ENCODE data around the gene GPR176.
A peak's percentile ranks its signal among the peaks of the same experiment; 100 is the strongest.
"Not testable (repeated sequence)": the region's sequence is repeated elsewhere in the genome, so short reads cannot be mapped to it uniquely, and the experiment has no call there.

Gene GPR176

DNA sequence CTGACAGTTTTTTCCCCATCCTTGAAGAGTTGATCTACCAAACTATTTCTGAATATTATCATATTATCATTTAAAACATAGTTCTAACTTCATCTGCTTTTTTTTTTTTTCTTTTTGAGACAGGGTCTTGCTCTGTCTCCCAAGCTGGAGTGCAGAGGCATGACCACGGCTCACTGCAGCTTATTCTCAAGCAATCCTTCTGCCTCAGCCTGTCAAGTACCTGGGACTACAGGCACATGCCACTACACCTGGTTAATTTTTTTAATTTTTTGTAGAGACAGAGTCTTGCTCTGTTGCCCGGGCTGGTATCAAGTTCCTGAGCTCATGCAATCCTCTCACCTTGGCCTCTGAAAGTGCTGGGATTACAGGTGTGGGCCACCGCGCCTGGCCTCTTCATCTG, 15.2 kb upstream of the GPR176 start:
- DNase-seq: no peak

DNA sequence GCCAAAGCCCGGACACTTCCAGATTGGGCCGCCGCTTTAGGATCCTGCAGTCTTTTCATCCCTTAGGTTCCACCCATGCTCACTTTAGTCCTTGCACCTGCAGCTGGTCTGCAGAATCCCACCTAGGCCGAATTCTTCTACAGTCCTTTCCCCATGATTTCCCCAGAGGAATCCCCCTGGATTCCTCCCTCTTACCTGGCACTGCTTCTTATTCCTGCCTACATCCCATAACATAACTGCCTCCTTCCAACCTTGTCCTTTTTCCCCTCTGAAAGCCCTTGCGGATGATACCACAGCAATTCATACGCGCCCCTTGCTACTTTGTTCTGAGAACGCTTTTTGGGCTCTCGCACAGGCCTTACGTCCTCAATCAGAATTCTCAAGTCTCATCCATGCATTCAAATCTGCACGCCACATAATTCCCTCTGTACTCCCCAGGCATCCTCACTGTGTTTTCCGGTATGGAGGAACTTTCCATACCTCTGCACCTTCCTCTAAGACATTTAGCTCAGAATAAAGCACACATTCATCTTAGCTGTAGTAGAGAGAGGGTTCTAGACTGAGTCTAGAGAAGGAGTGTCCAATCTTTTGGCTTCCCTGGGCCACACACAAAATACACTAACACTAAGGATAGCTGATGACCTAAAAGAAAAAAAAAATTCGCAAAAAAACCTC, 14.5 kb upstream of the GPR176 start:
- no peak for DNase-seq

DNA sequence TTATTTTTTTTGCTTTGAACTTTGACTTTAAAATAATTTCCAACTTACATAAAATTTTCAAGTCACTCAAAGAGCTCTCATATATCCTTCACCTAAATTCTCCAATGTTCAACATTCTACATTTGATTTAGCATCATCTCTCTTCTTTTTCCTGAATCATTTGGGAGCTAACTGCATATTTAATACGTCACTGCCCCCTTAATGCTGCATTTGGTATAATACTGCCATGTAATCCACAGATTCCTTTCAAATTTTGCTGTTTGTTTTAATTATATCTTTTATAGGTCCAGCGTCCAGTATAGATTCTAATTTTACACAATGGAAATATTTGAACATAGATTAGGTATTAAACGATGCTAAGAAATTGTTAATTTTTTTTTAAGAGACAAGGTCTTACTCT, 11.5 kb upstream of the GPR176 start:
- DNase-seq: no peak

DNA sequence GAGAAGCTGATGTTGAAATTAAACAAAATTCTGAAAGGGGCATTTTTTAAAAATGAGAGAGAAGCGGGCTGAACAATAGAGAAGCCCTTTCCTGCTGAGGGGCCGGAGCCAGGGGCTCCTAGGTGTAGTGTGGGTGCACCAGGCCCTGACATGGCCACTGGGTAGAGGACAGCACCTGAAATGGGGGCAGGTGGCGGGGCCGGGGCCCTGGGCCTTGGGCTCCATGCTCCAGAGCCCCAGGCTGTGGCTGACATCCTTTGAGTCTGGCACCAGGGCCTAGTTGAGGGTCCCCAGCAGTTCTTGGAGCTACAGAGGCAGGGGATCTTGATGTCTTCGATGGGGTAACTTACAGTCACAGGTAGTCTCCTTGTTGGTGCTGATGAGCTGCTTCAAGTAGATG, 6.5 kb upstream of the GPR176 start:
- DNase-seq: no peak

- DNase-seq: no peak
These were observed 5.2 kb upstream of the GPR176 start for GRCh38 chr15:39925112-39925842.

GRCh38 chr15:39924437-39924836, 4.4 kb upstream of the GPR176 start:
- no peak for DNase-seq

DNA sequence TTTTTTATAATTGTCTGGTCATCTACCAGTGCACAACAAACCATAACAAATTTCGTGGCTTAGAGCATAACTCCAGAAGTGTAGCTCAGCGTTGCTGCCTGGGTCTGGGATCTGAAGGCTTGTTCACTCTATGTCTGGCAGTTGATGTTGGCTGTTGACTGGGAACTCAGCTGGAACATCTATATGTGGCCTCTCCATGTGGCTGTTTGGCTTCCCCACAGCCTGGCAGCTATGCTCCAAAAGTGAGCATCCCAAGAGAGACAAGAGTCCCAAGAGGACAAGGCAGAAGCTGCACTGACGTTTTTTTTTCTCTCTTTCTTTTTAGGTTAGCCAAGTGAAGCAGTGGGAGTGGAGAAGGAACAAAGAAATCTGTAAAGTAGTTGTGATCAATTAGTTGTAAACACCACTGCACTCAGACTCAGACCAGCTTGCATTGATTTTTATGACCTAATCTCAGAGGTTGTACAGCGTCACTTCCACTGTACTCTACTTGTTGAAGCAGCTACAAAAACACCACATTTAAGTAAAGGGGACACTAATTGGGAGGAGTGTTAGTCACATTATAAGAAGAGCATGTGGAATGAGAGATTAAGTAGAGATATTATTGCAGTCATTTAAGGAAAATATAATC, 2.5 kb upstream of the GPR176 start:
- no peak for DNase-seq

- no peak for DNase-seq
These were observed 1.2 kb upstream of the GPR176 start for GRCh38 chr15:39921274-39921638.

GRCh38 chr15:39920510-39921273, 626 bp upstream of the GPR176 start:
- peak; percentile 56 to 71 (median 61) for DNase-seq

GRCh38 chr15:39919411-39919747, 687 bp downstream of the GPR176 start:
- no peak for DNase-seq

DNA sequence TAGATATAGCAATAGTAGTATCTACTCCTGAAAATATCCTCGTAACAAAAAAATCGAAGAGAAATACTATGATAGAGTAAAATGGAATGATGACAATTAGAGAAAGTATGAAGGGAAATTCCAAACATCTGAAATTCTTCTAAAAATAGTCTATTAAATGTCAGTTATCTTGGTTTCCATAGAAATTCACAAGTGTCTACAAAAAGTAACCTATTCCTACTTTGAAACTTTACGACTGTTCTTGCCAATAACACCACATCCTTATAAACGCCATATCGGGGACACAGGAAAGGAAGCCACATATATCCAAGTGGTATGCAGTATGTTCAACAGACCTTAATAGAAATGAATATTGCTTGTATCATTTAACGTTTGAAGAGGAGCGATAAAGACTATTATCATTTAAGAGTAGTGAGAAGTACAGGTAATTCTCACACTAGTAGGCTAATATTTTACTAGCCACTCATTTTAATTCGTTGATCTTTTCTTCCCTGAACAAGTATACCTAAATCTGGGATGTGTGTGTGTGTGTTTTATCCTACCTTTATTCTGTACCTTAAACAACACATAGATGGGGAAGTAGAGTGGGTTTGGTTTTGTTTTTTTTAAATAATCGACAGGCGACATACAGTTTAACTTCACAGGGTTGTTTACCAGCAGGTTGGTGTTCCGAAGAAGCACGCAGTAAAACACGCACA, 1.2 kb downstream of the GPR176 start:
- no peak for DNase-seq

GRCh38 chr15:39914977-39915376, 5.1 kb downstream of the GPR176 start:
- no peak for DNase-seq

DNA sequence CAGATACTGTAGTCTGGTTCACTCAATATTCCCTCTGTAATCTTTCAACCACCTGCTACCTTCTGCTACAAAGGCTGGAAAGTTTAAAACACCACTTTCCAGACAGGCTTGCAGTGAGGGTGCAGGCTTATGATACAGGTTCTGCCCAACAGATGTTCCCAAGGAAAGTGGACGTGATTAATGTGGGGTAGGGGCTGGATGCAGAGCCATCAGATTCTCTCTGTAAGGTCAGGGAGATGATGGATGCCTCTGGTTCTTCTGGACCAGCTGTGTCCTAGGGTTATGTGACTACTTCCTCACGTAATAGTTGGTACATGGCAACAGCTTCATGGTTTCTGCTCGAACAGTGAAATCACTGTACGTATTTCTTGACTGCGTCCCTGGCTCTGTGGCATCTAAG, 11.1 kb downstream of the GPR176 start:
- DNase-seq: no peak

- no peak for DNase-seq
These were observed 11.9 kb downstream of the GPR176 start for GRCh38 chr15:39908186-39908585.

- DNase-seq: no peak
These were observed 12.8 kb downstream of the GPR176 start for GRCh38 chr15:39907216-39907615.

- no peak for DNase-seq
These were observed 16.0 kb downstream of the GPR176 start for GRCh38 chr15:39904115-39904514.

GRCh38 chr15:39898317-39898716, 21.7 kb downstream of the GPR176 start:
- DNase-seq: no peak

DNA sequence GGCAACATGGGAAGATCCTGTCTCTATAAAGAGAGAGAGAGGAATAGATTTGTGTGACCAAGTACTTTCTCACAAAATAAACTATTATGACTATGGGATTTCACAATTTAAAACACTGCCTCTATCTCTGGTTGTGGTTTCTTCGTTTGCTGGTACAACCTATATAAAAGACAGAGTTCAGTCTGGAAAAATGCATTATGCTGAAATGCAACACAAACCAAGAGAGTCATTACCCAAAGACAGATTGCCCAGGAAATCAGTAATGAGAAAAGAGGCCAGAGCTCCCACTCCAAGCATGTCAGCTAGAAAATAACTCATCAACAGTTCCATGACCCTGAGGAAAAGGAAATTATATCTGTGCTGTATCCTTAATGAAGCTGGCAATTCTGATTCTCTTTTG, 23.2 kb downstream of the GPR176 start:
- DNase-seq: no peak

DNA sequence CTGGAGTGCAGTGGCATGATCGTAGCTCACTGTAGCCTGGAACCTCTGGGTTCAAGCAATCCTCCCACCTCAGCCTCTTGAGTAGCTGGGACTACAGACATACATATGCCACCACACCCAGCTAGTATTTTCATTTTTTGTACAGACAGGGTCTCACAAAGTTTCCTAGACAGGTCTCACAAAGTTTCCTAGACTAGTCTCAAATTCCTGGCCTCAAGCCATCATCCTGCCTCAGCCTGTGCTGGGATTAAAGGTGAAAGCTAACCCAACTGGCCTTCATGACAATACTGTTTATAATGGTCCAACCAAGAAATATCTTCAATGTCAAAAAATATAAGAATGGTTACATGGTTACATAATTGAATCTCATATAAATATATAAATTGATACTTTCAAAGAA, 24.0 kb downstream of the GPR176 start:
- DNase-seq: no peak

DNA sequence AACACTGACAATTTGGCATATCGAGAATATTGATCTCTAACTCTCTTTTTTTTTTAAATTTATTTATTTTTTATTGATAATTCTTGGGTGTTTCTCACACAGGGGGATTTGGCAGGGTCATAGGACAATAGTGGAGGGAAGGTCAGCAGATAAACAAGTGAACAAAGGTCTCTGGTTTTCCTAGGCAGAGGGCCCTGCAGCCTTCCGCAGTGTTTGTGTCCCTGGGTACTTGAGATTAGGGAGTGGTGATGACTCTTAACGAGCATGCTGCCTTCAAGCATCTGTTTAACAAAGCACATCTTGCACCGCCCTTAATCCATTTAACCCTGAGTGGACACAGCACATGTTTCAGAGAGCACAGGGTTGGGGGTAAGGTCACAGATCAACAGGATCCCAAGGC, 27.0 kb downstream of the GPR176 start:
- not testable (repeated sequence) for DNase-seq

DNA sequence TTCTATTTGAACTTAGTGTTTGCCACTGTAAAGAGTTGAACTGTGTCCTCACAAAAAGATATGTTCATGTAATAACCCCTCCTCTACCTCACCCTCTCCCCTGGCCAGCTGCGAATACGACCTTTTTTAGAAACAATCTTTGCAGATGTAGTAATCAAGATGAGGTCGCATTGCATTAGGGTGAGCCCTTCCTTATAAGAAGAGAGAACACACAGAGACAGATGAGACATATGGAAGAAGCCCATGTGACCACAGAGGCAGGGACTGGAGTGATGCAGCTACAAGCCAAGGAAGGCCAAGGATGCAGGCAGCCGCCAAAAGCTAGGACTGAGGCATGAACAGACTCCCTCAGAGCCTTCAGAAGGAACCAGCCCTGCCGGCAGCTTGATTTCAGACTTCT, 27.6 kb downstream of the GPR176 start:
- no peak for DNase-seq

- no peak for DNase-seq
These were observed 29.4 kb downstream of the GPR176 start for GRCh38 chr15:39890621-39891020.

DNA sequence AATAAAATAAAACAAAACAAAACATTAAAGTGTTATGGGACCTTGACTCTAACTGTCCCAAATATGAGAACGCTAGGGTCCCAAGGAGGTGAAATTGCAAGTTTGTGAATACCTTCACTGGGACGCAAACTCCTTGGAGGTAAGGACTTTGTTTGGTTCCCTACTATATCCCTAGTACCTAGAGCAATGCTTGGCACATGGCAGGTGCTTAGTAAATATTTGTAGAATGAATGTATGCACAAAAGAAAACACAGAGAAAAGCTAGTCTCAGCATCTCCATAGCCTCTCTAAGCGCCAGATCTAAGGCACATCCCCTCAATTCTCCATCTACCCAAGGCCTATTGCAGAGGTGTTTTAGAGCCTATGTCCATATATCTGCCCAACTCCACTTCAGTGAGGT, 30.5 kb downstream of the GPR176 start:
- DNase-seq: no peak
